AG04450 (cell line): ENCODE data around the gene KRT6A. TPM values are rescaled to one million over a fixed set of nuclear protein-coding genes. Genes with fewer than 3 reads are reported as not detected.

ENCODE experiments used
- polyA plus RNA-seq: library from polyadenylated mRNA; depleted of rRNA; stranded (reverse); fragments of >200 nt; gene quantifications from 2 replicates; pipeline ENCODE4 v1.2.3, GENCODE V29; 2011; rRNA removed

KRT6A gene
- polyA plus RNA-seq, 1 experiment, result not detected

Other genes with a start within 250 kb of the KRT6A start
- 0.04 TPM in 1 of 2 replicates, not detected in the other for gene KRT86, start 218.6 kb downstream of the KRT6A start, polyA plus RNA-seq
- 0.24 and 2.3 TPM in 2 replicates for gene KRT81, start 201.7 kb downstream of the KRT6A start, polyA plus RNA-seq
- gene KRT83, start 171.9 kb downstream of the KRT6A start, polyA plus RNA-seq, result 0.04 TPM in 1 of 2 replicates, not detected in the other
- not detected in 2 replicates for gene KRT85, start 125.8 kb downstream of the KRT6A start, polyA plus RNA-seq
- not detected in 2 replicates for gene KRT84, start 107.6 kb downstream of the KRT6A start, polyA plus RNA-seq
- gene KRT82, start 86.9 kb downstream of the KRT6A start, polyA plus RNA-seq, result not detected in 2 replicates
- not detected in 2 replicates for gene KRT75, start 58.9 kb downstream of the KRT6A start, polyA plus RNA-seq
- not detected in 2 replicates for gene KRT6B, start 41.1 kb downstream of the KRT6A start, polyA plus RNA-seq
- gene KRT6C, start 19.5 kb downstream of the KRT6A start, polyA plus RNA-seq, result not detected in 2 replicates
- gene KRT5, start 27.1 kb upstream of the KRT6A start, polyA plus RNA-seq, result 0.31 TPM in 1 of 2 replicates, not detected in the other
- gene KRT71, start 59.9 kb upstream of the KRT6A start, polyA plus RNA-seq, result not detected in 2 replicates
- not detected in 2 replicates for gene KRT74, start 80.6 kb upstream of the KRT6A start, polyA plus RNA-seq
- not detected in 2 replicates for gene KRT72, start 108.2 kb upstream of the KRT6A start, polyA plus RNA-seq
- gene KRT73, start 125.3 kb upstream of the KRT6A start, polyA plus RNA-seq, result not detected in 2 replicates
- gene KRT2, start 159.0 kb upstream of the KRT6A start, polyA plus RNA-seq, result not detected in 2 replicates
- gene KRT1, start 187.2 kb upstream of the KRT6A start, polyA plus RNA-seq, result not detected in 2 replicates
- gene KRT77, start 210.3 kb upstream of the KRT6A start, polyA plus RNA-seq, result not detected in 2 replicates